ENCODE results near the gene ASPHD1. TPM values are rescaled to one million over a fixed set of nuclear protein-coding genes. Genes with fewer than 3 reads are reported as not detected.

ASPHD1 gene
- total and polyA plus RNA-seq, 8 donors: 0.42 to 15.6 (median 0.63) TPM

GRCh38 chr16:29891525-29892457 lies 8.5 kb upstream of the ASPHD1 start:
- no peaks in the 10 kb centered on the region for H3K36me3 ChIP-seq
- H3K27ac ChIP-seq: no peak overlapping the region
- ATAC-seq (peak; percentile 83), DNase-seq (no peak)
- no peak overlapping the region for H3K4me3 ChIP-seq
- no peak for TF ChIP-seq CTCF (IDR thresholded peaks at IDR 0.05)
- H3K4me1 ChIP-seq: peaks cover 0 to 6% of the 10 kb centered on the region in 2 donors
- no peaks in the 10 kb centered on the region for H3K9me3 ChIP-seq
- peaks cover 0 to 14% of the 10 kb centered on the region in 2 donors for H3K27me3 ChIP-seq
- intact Hi-C loops (cut with DNase I): no loop called here

GRCh38 chr16:29892458-29892813 lies 7.9 kb upstream of the ASPHD1 start:
- no peak overlapping the region for H3K27ac ChIP-seq
- peaks cover 0 to 6% of the 10 kb centered on the region in 2 donors for H3K4me1 ChIP-seq
- intact Hi-C loops (cut with DNase I): no loop called here
- H3K27me3 ChIP-seq: peaks cover 0 to 20% of the 10 kb centered on the region in 2 donors
- no peaks in the 10 kb centered on the region for H3K36me3 ChIP-seq
- no peaks in the 10 kb centered on the region for H3K9me3 ChIP-seq
- no peak for TF ChIP-seq CTCF (IDR thresholded peaks at IDR 0.05)
- DNase-seq: no peak
- H3K4me3 ChIP-seq: no peak overlapping the region
- ATAC-seq: no peak

GRCh38 chr16:29893553-29893952 lies 6.7 kb upstream of the ASPHD1 start:
- no peaks in the 10 kb centered on the region for H3K36me3 ChIP-seq
- no peak for ATAC-seq
- H3K4me1 ChIP-seq: peaks cover 0 to 6% of the 10 kb centered on the region in 2 donors
- TF ChIP-seq CTCF (IDR thresholded peaks at IDR 0.05): no peak
- H3K27me3 ChIP-seq: peaks cover 0 to 31% of the 10 kb centered on the region in 2 donors
- no peak for DNase-seq
- H3K4me3 ChIP-seq: no peak overlapping the region
- H3K9me3 ChIP-seq: no peaks in the 10 kb centered on the region
- H3K27ac ChIP-seq: no peak overlapping the region
- intact Hi-C loops (cut with DNase I): no loop called here

- no peaks in the 10 kb centered on the region for H3K36me3 ChIP-seq
- no peak for TF ChIP-seq CTCF (IDR thresholded peaks at IDR 0.05)
- no peak overlapping the region for H3K27ac ChIP-seq
- no peak for ATAC-seq
- intact Hi-C loops (cut with DNase I): no loop called here
- no peak overlapping the region for H3K4me3 ChIP-seq
- DNase-seq: no peak
- H3K27me3 ChIP-seq: peaks cover 0 to 39% of the 10 kb centered on the region in 2 donors
- H3K4me1 ChIP-seq: peaks cover 0 to 6% of the 10 kb centered on the region in 2 donors
- H3K9me3 ChIP-seq: no peaks in the 10 kb centered on the region
These were observed 5.9 kb upstream of the ASPHD1 start for GRCh38 chr16:29894352-29894751.

GRCh38 chr16:29896841-29897240 lies 3.4 kb upstream of the ASPHD1 start:
- H3K36me3 ChIP-seq: no peaks in the 10 kb centered on the region
- no peak overlapping the region for H3K4me3 ChIP-seq
- no peak overlapping the region for H3K27ac ChIP-seq
- DNase-seq: no peak
- intact Hi-C loops (cut with DNase I): no loop called here
- H3K4me1 ChIP-seq: peaks cover 4 to 17% of the 10 kb centered on the region in 2 donors
- no peaks in the 10 kb centered on the region for H3K9me3 ChIP-seq
- H3K27me3 ChIP-seq: peaks cover 0 to 61% of the 10 kb centered on the region in 2 donors
- no peak for TF ChIP-seq CTCF (IDR thresholded peaks at IDR 0.05)
- no peak for ATAC-seq

All from left lung (tissue), 10 donors.